ENCODE results near the gene PHETA2.
"Not testable (repeated sequence)": the region's sequence is repeated elsewhere in the genome, so short reads cannot be mapped to it uniquely, and the experiment has no call there.

PHETA2 gene

DNA sequence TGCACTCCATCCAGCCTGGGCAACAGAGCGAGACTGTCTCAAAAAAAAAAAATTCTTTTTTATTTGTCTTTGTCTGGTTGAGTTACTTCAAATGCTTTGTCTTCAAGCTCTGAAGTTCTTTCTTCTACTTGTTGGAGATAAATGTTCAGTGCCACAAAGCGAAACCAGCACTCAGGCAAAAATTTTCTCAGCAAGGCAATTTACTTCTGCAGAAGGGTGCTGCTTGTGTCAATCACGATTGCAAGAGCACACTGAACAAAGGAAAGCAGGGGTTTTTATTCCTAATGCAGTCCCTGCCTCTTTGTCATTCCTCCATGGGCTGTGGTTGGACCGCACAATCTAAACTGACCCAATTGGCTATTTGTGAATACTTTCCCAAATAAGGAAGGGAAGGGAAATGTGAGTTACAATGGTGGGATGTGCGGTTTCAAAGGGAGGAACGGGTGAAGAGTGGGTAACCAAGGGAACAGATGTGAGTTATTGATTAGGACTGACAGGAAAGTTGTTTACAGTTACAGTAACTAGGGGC lies 30.3 kb downstream of the PHETA2 start:
- DNase-seq (ENCODE audit: low read depth in 3 of 3), result not testable (repeated sequence)

DNA sequence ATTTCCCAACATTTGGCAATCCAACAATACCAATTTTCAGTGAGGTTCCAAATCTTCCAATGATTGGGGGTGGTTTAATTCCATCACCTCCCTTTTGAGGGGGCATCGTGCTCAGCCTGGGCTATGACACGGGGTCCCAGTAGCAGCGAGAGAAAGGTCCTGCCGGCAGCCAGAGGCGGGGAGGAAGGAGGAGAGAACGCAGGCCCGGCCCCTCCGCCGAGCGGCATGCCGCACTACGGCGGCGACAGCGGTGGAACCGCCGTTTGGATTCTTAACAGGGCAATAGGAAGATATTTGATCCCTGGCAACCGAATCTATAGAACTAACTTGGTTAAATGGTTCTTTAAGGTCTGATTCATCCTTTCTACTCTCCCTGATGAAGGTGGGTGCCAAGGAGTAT lies 34.8 kb downstream of the PHETA2 start:
- DNase-seq (ENCODE audit: low read depth in 3 of 3), result no peak

DNA sequence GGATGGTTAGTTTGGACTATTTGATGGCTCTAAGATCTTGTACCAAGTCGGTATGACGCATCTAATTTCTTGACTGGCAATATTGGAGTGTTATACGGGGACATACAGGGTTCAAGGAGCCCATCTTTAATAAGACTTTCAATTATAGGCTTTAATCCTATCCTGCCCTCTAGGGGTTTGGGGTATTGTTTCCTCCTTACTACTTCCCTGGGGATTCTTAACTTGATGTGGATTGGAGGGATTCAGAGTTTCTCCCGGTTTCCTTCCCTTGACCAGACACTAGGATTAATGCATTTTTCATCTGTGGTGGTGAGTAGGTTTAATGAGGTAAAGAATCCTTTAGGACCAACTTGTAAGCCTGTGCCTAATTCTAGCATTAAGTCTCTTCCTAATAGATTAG lies 37.8 kb downstream of the PHETA2 start:
- no peak for DNase-seq (ENCODE audit: low read depth in 3 of 3)

DNA sequence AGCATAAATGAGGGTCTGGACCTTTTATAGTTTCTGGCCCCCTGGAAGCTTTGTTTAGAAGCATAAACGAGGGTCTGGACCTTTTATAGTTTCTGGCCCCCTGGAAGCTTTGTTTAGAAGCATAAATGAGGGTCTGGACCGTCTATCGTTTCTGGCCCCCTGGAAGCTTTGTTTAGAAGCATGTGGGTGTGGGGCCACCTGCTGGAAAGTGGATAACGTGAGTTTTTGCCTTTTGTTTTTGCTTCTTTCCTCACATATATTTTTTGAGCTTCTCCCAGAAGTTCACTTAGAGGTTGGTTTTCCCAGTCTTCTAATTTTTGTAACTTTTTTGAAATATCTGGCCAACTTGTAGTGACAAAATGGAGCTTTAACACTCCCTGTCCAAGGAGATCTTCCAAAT lies 38.7 kb downstream of the PHETA2 start:
- not testable (repeated sequence) for DNase-seq (ENCODE audit: low read depth in 3 of 3)

DNA sequence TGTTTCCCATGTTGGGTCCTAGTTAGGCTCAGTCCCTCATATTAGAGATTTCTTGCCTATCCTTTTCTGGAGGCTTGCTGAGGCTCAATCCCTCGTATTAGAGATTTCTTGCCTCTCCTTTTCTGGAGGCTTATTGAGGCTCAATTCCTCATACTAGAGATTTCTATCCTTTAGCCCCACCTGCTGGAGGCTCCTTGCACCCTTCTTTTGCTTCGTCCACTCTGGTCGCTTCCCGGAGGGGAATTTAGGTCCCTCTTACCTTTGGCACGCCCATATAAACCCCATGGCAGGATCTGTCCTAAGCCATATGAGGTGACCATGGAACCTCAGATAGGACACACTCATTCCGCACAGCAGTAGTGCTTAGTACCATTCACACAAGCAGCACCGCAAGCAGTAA lies 40.7 kb downstream of the PHETA2 start:
- no peak for DNase-seq (ENCODE audit: low read depth in 3 of 3)

DNA sequence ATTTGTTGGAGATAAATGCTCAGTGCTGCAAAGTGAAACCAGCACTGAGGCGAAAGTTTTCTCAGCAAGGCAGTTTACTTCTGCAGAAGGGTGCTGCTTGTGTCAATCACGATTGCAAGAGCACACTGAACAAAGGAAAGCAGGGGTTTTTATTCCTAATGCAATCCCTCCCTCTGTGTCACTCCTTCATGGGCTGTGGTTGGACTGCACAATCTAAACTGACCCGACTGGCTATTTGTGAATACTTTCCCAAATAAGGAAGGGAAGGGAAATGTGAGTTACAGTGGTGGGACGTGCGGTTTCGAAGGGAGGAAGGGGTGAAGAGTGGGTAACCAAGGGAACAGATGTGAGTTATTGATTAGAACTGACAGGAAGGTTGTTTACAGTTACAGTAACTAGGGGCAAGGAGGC lies 41.4 kb downstream of the PHETA2 start:
- DNase-seq (ENCODE audit: low read depth in 3 of 3), result not testable (repeated sequence)

DNA sequence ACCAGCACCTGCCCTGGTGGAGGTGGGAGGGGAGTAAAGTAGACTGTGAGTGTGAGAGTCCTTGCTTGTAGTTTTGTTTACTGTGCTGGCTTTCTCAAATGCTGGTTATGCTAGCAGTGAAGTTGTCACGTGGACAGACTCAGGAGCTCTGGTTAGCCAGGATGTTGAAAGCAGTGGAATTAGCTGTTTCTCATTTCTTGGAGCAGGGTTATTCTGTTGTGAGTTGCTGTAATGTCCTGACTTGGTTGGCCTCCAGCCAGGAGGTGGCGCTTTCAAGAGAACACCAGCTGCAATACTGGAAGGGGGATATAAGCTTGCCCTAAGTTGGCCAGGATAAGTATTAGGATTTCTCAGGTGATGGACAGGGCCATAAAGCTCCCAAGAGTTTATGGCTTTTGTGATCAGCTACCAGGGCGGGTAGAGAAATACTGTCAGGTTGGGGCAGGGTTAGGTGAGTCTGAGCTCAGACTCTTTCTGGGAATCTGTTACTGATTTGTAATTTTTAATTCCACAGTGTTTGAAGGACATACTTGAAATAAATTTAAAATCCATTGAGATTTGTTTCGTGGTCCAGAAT lies 42.9 kb downstream of the PHETA2 start:
- no peak for DNase-seq (ENCODE audit: low read depth in 3 of 3)

DNA sequence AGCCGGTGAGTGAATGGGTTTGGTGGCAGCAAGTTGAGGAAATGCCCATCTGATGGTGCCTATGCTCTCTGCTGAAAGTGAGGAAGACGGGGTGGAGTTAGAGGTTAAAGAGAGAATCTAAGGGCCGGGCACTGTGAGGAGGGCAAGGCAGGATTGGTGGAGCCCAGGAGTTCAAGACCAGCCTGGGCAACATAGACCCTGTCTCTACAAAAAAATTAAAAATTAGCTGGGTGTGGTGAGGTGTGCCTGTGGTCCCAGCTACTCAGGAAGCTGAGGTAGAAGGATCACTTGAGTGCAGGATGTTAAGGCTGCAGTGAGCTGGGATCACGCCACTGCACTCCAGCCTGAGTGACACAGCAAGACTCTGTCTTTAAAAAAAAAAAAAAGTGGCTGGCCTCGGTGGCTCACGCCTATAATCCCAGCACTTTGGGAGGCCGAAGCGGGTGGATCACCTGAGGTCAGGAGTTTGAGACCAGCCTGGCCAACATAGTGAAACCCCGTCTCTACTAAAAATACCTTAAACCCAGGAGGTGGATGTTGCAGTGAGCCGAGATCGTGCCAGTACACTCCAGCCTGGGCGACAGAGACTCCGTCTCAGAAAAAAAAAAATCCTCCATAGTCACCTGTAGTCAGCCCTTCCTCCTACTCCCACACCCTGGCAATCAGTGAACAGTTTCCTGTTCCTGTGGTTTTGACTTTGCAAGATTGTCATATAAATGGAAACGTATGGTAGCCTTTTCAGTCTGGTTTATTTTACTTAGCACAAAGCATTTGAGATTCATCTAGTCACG lies 46.4 kb downstream of the PHETA2 start:
- peak in 2 of 3 donors; percentile 21 to 25 for DNase-seq (ENCODE audit: low read depth in 3 of 3)

DNA sequence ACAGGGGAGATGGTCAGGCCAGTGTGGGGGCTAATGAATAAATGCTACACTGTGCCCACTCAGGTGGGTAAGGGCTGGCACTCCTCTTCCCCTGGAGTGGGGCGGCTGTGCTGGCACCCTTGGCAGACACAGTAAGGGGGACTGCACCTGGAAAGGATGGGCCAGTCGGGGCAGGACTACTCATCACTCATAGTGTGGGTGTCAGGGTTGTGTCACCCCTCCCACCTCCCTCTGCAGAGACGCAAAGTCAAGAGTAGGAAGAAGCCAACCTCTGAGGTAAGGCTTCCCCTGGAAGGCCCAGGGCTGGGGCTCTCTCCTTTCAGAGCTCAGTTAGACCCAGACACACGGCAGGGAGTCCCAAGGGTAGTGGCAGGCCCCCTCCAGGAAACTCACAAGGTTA lies 49.5 kb downstream of the PHETA2 start:
- not testable (repeated sequence) for DNase-seq (ENCODE audit: low read depth in 3 of 3)

DNA sequence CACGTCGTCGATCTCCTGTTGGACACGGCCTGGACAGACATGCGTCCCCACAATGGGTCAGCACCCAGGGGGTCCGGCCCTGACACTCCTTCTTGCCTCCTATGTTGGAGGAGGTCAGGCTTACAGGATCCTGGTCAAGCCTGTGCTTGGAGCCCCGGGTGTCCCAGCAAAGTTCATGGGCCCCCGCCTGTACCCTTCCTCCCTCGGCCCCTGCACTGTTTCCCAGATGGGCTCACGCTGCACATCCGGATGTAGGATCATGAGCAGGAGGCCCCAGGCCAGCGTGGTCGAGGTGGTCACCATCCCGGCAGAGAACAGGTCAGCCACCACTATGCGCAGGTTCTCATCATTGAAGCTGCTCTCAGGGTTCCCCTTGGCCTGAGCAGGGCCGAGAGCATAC lies 53.6 kb downstream of the PHETA2 start:
- no peak for DNase-seq (ENCODE audit: low read depth in 3 of 3)

DNA sequence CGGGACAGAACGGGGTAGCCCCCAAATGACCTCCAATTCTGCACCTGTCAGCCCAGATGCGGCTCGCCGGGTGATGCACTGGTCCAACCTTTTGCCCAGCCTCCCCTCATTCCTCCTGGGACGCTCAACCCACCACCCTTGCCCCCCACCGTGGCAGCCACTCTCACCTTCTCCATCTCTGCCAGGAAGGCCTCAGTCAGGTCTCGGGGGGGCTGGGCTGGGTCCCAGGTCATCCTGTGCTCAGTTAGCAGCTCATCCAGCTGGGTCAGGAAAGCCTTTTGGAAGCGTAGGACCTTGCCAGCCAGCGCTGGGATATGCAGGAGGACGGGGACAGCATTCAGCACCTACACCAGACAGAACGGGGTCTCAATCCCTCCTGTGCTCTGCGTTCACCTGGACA lies 54.0 kb downstream of the PHETA2 start:
- not testable (repeated sequence) for DNase-seq (ENCODE audit: low read depth in 3 of 3)

All from stimulated activated CD4-positive, alpha-beta T cell treated with anti-CD3 and anti-CD28 coated beads, TNF-alpha, amount 100 ng/mL, for 48 hours (primary cell).